Measurements from ENCODE around the gene ZBTB48.

ZBTB48 gene

DNA sequence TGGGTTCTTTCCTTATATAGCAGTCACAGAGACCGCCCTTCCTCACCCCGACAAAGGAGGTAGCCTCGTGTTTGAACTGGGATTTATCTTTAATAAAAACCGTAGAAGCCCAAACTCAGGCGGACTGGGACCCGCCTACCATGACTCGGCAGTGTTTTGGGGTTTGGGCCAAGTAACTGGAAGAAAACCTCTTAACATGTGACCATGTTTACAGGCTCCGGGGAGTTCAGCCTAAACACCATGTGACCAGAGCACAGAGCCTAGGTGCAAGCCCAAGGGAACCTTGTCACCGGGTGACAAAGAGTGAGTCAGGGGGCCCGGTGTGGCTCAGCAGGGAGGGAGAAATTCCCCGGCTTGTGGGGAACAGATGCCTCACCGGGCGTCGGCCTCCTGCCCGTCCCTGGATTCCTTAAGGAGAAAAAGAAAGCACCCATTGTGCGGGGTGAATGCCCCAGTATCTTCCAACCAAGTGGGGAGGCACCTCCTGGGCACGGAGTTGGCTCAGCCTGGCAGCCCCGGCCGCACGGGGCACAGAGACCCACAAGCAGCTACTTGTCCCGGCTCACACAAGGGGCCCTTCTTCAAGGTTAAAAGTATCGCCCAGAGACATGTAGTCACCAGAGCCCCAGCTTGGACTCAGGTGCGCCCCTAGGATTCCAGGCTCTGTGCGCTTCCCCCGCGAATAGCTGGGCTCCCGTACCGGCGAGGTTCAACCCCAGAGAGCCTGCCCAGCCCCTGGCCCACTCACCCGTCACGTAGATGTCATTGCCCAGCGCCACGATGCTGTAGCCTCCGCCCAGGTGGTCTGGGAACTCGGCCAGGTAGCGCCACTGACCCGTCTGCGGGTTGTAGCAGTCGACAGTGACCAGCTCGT, 21.5 kb downstream of the ZBTB48 start:
- Histone ChIP-seq H3K9ac (ENCODE audit: low read depth, low read length) (peak overlapping the region; percentile 91), H3K27ac (ENCODE audit: low read depth, low read length) (peak overlapping the region; percentile 32), H3K4me3 (ENCODE audit: low read length) (peak overlapping the region; percentile 97), H3K36me3 (ENCODE audit: insufficient read depth, low read length) (peaks cover 32% of the 10 kb centered on the region), H3K9me3 (ENCODE audit: insufficient read depth, low read depth, low read length) (no peaks in the 10 kb centered on the region), H3K4me1 (ENCODE audit: insufficient read depth, low read length) (peaks cover 22% of the 10 kb centered on the region; the same call in 1 of the 2 replicates), H3K27me3 (ENCODE audit: insufficient read depth, low read length) (no peaks in the 10 kb centered on the region)
- under 1% methylated on average over 40 of the region's 40 CpGs for WGBS

- Histone ChIP-seq H3K27me3 (ENCODE audit: insufficient read depth, low read length) (no peaks in the 10 kb centered on the region), H3K36me3 (ENCODE audit: insufficient read depth, low read length) (peaks cover 24% of the 10 kb centered on the region), H3K27ac (ENCODE audit: low read depth, low read length) (peak overlapping the region; percentile 68), H3K4me1 (ENCODE audit: insufficient read depth, low read length) (peaks cover 22% of the 10 kb centered on the region; the same call in 1 of the 2 replicates), H3K9ac (ENCODE audit: low read depth, low read length) (peak overlapping the region; percentile 91), H3K9me3 (ENCODE audit: insufficient read depth, low read depth, low read length) (no peaks in the 10 kb centered on the region), H3K4me3 (ENCODE audit: low read length) (peak overlapping the region; percentile 97)
- WGBS: under 1% methylated on average over 103 of the region's 103 CpGs
Observed at GRCh38 chr1:6601923-6602668, 22.3 kb downstream of the ZBTB48 start.

DNA sequence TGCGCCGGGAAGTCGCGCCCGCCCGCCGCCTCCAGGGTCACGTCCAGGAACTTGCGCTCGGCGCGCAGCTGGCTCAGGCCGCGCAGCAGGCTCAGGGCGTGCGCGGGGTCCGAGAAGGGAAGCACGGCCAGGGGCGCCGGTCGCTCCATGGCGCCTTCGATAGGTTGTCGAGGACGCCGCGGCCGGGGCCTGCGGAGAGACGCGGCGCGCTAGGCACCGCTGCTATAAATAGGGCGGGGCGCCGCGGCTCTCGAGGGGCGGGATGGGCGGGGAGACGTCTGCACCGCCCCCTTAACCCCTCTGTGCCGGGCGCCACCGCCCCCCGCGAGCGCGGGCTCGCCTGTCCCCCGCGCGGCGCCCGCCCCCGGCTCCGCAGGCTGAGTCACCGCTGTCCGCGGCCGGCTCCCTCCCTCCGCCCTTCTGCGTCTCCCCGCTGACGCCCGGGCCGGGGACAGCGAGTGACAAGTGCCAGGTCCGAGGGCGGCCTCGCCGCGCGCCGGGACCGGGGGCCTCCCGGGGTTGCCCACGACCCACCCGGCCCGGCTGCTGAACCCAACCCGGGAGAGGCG, 23.0 kb downstream of the ZBTB48 start, which contains the start of gene KLHL21:
Gene KLHL21 (minus strand): TSS at position 201 of the 569 bp plus-strand sequence. CDS start 52 bp downstream, at position 149.
- Histone ChIP-seq H3K9ac (ENCODE audit: low read depth, low read length) (peak within 1 kb of the TSS; percentile 91), H3K4me3 (ENCODE audit: low read length) (peak within 1 kb of the TSS; percentile 97), H3K4me1 (ENCODE audit: insufficient read depth, low read length) (peaks cover 22% of the 10 kb centered on the region; the same call in 1 of the 2 replicates), H3K36me3 (ENCODE audit: insufficient read depth, low read length) (peaks cover 17% of the 10 kb centered on the region), H3K27ac (ENCODE audit: low read depth, low read length) (peak within 1 kb of the TSS; percentile 87), H3K9me3 (ENCODE audit: insufficient read depth, low read depth, low read length) (no peaks in the 10 kb centered on the region), H3K27me3 (ENCODE audit: insufficient read depth, low read length) (no peaks in the 10 kb centered on the region)
- under 1% methylated on average over 84 of the region's 84 CpGs for WGBS

DNA sequence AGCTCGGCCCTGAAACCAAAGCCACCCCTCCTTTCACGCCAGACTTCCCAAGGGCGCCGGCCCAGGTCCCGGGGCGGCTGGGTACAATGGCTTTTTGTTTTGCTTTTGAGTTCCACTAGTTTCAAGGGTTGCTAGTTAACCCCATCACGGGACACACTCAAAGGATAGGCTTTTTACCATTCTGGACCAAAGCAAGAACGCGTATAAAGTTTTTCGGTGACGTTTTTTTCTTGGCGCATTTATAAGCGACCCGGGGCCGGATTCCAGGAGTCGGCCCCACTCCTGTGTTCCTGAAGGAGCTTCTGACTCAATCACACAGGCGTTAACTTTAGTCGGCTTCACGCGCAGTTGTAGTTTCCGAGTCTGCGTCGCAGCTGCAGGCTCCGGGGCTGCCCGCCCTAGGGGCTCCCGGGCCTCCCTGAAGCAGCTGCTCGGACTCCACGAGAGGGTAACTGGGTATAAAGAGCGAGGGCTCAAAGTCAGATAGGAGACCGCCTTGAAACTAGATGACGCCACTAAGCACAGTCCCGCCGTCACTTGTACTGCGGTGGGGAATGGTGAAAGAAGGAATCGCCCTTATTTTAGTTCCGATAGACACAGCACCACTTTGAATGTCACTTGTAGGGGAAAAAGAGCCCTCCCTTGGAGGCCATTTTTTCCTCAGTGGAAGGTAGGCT, 23.6 kb downstream of the ZBTB48 start:
- Histone ChIP-seq H3K9me3 (ENCODE audit: insufficient read depth, low read depth, low read length) (no peaks in the 10 kb centered on the region), H3K27ac (ENCODE audit: low read depth, low read length) (peak overlapping the region; percentile 87), H3K27me3 (ENCODE audit: insufficient read depth, low read length) (no peaks in the 10 kb centered on the region), H3K4me3 (ENCODE audit: low read length) (peak overlapping the region; percentile 97), H3K9ac (ENCODE audit: low read depth, low read length) (peak overlapping the region; percentile 76), H3K4me1 (ENCODE audit: insufficient read depth, low read length) (peaks cover 22% of the 10 kb centered on the region; the same call in 1 of the 2 replicates), H3K36me3 (ENCODE audit: insufficient read depth, low read length) (peaks cover 11% of the 10 kb centered on the region)
- 3% methylated on average over 36 of the region's 36 CpGs for WGBS

- 18% methylated on average over 19 of the region's 19 CpGs for WGBS
Observed at GRCh38 chr1:6603915-6604558, 24.2 kb downstream of the ZBTB48 start.

DNA sequence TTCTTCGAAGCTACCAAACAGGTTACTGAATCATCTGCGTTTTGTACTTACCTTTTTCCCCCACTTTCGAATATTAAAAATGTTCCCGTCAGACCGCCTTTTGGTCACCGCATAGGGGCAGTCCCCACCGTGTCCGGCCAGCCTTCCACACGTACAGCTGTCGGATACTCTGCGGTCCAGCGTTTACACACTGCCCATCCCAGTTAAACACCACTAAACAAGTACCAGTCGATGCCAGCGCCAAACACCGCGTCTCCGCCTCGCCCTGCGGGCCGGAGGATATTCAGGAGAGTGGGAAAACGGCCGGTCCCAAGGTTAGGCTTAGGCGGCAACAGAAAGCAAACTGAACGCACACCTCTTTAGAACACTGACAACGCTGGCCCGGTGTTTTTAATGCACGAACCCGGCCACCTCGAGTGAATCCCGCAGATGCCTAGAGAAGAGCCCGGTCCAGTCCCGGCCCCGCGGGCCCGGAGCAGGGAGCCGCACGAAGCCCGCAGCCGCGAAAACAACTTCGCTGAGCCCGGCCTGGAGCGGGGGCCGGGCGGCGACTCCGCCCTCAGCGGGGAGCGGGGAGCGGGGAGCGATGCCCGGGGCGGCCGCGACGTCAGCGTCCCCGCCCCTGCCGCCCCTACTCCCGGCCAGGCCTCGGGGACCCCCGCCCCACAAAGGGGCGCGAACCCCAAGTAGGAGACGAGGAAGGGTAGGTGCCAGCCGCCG, 33.0 kb downstream of the ZBTB48 start:
- peaks cover 13% of the 10 kb centered on the region for H3K36me3 ChIP-seq (ENCODE audit: insufficient read depth, low read length)
- H3K4me3 ChIP-seq (ENCODE audit: low read length): peak overlapping the region; percentile 75
- no peaks in the 10 kb centered on the region for H3K9me3 ChIP-seq (ENCODE audit: insufficient read depth, low read depth, low read length)
- no peaks in the 10 kb centered on the region; the same call in none of the 2 replicates for H3K4me1 ChIP-seq (ENCODE audit: insufficient read depth, low read length)
- WGBS: 2% methylated on average over 67 of the region's 67 CpGs
- H3K27me3 ChIP-seq (ENCODE audit: insufficient read depth, low read length): peaks cover 10% of the 10 kb centered on the region
- H3K27ac ChIP-seq (ENCODE audit: low read depth, low read length): peak overlapping the region; percentile 83; the same call in 1 of the 2 replicates
- H3K9ac ChIP-seq (ENCODE audit: low read depth, low read length): peak overlapping the region; percentile 35

More at GRCh38 chr1:6603915-6604558, 24.2 kb downstream of the ZBTB48 start:
- Histone ChIP-seq H3K9ac (ENCODE audit: low read depth, low read length) (peak overlapping the region; percentile 76), H3K27ac (ENCODE audit: low read depth, low read length) (peak overlapping the region; percentile 87), H3K4me1 (ENCODE audit: insufficient read depth, low read length) (peaks cover 22% of the 10 kb centered on the region; the same call in 1 of the 2 replicates), H3K4me3 (ENCODE audit: low read length) (peak overlapping the region; percentile 97), H3K27me3 (ENCODE audit: insufficient read depth, low read length) (no peaks in the 10 kb centered on the region), H3K36me3 (ENCODE audit: insufficient read depth, low read length) (peaks cover 6% of the 10 kb centered on the region), H3K9me3 (ENCODE audit: insufficient read depth, low read depth, low read length) (no peaks in the 10 kb centered on the region)

DNA sequence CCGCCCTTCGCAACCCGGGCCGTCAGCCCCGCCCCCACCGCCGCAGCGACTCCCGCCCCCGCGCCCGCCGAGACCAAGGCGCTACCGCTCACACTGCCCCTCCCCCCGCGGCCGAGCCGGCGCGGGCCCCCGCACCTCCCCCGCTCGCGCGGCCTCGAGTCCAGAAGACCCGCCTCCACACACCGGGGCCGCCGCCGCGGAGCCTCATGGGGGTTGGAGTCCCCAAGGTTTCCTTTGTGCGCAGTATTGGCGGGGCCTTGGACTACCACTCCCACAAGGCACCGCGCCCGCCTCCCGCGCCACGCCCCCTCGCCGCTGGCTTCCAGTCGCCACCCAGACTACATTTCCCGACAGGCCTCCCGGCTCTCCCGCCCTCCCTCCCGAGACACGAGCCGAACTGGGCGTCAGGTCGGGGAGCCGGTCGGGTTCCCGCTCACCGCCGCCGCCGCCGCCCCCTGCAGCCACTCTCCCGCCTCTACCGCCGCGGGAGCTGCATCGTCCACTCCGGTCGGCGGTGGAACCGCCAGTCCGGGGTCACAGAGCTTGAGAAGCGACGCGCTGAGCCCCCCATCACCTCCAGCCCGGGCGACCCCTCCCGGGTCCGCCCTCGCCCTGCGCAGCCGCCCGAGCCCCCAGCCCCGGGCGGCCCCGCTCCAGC, 33.7 kb downstream of the ZBTB48 start, which contains the start of gene PHF13:
Gene PHF13 (plus strand): TSS at position 371 of the 658 bp plus-strand sequence. CDS start 336 bp downstream, outside the sequence.
- H3K27me3 ChIP-seq (ENCODE audit: insufficient read depth, low read length): peaks cover 10% of the 10 kb centered on the region
- WGBS: under 1% methylated on average over 81 of the region's 84 CpGs
- no peaks in the 10 kb centered on the region; the same call in none of the 2 replicates for H3K4me1 ChIP-seq (ENCODE audit: insufficient read depth, low read length)
- H3K4me3 ChIP-seq (ENCODE audit: low read length): peak within 1 kb of the TSS; percentile 84
- H3K36me3 ChIP-seq (ENCODE audit: insufficient read depth, low read length): peaks cover 20% of the 10 kb centered on the region
- peak within 1 kb of the TSS; percentile 78 for H3K9ac ChIP-seq (ENCODE audit: low read depth, low read length)
- no peaks in the 10 kb centered on the region for H3K9me3 ChIP-seq (ENCODE audit: insufficient read depth, low read depth, low read length)
- peak within 1 kb of the TSS; percentile 91 for H3K27ac ChIP-seq (ENCODE audit: low read depth, low read length)

DNA sequence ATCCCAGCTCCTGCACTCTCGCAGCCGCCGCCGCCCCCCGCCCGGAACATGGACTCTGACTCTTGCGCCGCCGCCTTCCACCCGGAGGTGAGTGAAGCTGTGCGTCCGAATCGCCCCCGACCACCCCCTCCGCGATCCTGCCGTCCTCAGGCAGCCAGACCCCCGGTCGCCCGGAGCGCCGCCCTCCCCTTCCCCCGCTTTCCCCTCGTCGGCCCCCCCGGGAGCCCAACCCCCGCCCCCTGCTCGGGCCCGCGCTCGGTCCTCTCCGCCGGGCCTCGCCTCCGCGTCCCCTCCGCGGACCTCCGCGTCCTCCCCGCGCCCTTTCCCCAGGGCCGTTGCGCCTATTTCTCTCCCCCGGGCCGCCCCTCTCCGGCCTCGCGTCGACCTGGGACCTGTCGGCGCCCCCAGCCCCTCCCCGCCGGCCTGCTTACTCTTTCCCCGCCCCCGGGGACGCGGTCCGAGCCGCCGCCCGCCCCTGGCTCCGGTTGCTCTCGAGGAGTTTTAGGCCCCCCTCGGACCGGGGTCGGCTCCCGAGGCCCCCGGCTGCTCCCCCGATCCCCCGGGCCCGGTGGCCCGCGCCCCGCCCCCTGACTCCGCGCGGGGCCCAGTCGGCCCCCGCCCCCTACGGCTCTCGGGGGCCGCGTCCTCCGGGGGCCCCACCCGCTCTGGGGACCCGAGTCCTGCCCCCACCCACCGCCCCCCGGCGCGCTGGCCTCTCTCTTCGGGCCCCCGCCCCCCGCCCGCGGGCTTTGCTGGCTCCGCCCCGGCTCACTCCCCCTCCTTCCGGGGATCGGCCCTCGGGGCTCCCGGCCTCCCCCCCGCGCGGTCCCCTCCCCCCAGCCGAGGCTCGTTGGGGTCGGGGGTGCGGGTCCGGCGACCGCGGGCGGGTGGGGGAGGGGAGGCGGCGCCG, 34.5 kb downstream of the ZBTB48 start:
- peak overlapping the region; percentile 91 for H3K27ac ChIP-seq (ENCODE audit: low read depth, low read length)
- H3K9ac ChIP-seq (ENCODE audit: low read depth, low read length): peak overlapping the region; percentile 78
- no peaks in the 10 kb centered on the region for H3K9me3 ChIP-seq (ENCODE audit: insufficient read depth, low read depth, low read length)
- no peaks in the 10 kb centered on the region; the same call in none of the 2 replicates for H3K4me1 ChIP-seq (ENCODE audit: insufficient read depth, low read length)
- under 1% methylated on average over 79 of the region's 117 CpGs for WGBS
- H3K36me3 ChIP-seq (ENCODE audit: insufficient read depth, low read length): peaks cover 27% of the 10 kb centered on the region
- H3K27me3 ChIP-seq (ENCODE audit: insufficient read depth, low read length): peaks cover 10% of the 10 kb centered on the region
- H3K4me3 ChIP-seq (ENCODE audit: low read length): peak overlapping the region; percentile 84

All from HUES64 (cell line).